GM13976 (cell line): Measurements from ENCODE around the gene ABCB11.

Source experiments
- DNase-seq: peaks from one replicate; pipeline ENCODE4 v3.0.0; 2012; ENCODE audit warnings: low spot score
- CTCF ChIP-seq: IDR thresholded peaks from 2 replicates; pipeline ENCODE4 v1.5.1; 2012; ENCODE audit warnings: borderline replicate concordance, mild to moderate bottlenecking; ENCODE audit not compliant: insufficient read depth; ENCODE audit errors: extremely low read depth, missing control alignments, control extremely low read depth
- in situ Hi-C: fragments of 300-500 bp; cut with MboI; formaldehyde crosslinking; loops from one replicate; pipeline ENCODE4 v1.12.0; 2022; ENCODE audit warnings: low sequenced_read_pairs, mixed read lengths, inconsistent platforms; ENCODE audit not compliant: unreplicated experiment

ABCB11 gene

GRCh38 chr2:168969865-168970264 lies 61.3 kb downstream of the ABCB11 start:
- in situ Hi-C loops = loop anchor here (10.0 to 25.0 kb wide), 2 partner anchors 165 to 417 kb away; no protein-coding TSS in a partner anchor
- DNase-seq = no peak
- no peak for TF ChIP-seq CTCF

GRCh38 chr2:168968342-168968741 lies 62.8 kb downstream of the ABCB11 start:
- TF ChIP-seq CTCF = no peak
- no peak for DNase-seq
- in situ Hi-C loops = loop anchor here (10.0 to 25.0 kb wide), 2 partner anchors 166 to 419 kb away; no protein-coding TSS in a partner anchor

- DNase-seq = no peak
- TF ChIP-seq CTCF = no peak
- in situ Hi-C loops = loop anchor here (10.0 to 25.0 kb wide), 2 partner anchors 170 to 423 kb away; no protein-coding TSS in a partner anchor
These were observed 66.8 kb downstream of the ABCB11 start for GRCh38 chr2:168964251-168964807.

GRCh38 chr2:168962636-168963035 lies 68.5 kb downstream of the ABCB11 start:
- no peak for DNase-seq
- in situ Hi-C loops = loop anchor here (10.0 to 25.0 kb wide), 2 partner anchors 172 to 425 kb away; no protein-coding TSS in a partner anchor
- no peak for TF ChIP-seq CTCF

GRCh38 chr2:168961450-168962229 lies 69.5 kb downstream of the ABCB11 start:
- in situ Hi-C loops = loop anchor here (10.0 to 25.0 kb wide), 2 partner anchors 173 to 426 kb away; no protein-coding TSS in a partner anchor
- TF ChIP-seq CTCF = peak; percentile 78
- peak; percentile 14 for DNase-seq

- no peak for TF ChIP-seq CTCF
- in situ Hi-C loops = loop anchor here (25.0 kb wide), 1 partner anchor 431 kb away; no protein-coding TSS in a partner anchor
- no peak for DNase-seq
These were observed 74.7 kb downstream of the ABCB11 start for GRCh38 chr2:168956392-168956791.
